Measurements from ENCODE around the gene UBE2R2. TPM values are rescaled to one million over a fixed set of nuclear protein-coding genes. Genes with fewer than 3 reads are reported as not detected.

The UBE2R2 gene
- total and polyA plus RNA-seq, 10 of the 15 experiments (the other 5 are each of a cell fraction or from before 2014, with no cell fraction given), result 7.2 to 32.8 (median 17.2) TPM

DNA sequence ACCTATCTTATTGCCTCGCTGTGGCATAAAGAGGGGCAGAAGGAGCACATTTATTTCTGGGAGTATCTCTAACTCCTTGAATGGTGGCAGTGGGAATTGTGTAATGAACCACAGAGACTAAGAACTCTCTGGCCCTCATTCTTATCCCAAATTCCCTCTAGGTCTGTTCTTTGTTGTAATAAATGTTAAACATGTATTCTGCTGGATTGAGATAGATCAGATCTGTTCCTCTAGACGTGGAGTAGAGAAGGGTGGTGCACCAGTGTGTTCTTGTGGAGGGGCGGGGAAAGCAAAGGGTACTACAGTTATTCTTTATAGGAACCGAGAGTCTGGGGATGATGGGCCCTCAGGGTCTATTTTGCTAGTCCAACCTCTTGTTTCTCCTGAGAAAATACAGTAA is 90.4 kb downstream of the UBE2R2 start:
- peaks cover 0 to 11% of the 10 kb centered on the region in 2 experiments for H3K36me3 ChIP-seq (ENCODE audit: control insufficient read depth in 2 of 2, insufficient read depth in 2 of 2, low read length in 1 of 2)

DNA sequence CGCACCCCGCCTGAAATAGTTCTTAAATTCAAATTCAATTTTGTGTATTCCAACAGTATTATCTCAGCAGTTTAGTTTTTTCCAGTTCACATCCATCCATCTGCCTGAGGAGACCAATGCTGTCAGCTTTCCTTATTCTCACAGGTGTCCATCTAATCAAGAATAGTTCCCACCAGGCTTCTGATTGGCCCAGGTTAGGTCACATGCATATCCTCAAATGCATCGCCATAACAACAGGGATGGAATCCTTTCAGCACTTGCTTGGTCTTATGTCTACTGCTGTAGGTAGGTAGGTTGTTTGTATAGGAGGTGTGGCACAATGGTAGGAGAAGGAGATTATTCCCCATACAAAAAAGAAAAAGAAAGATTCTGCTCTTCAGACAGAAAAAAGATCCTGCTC is 91.2 kb downstream of the UBE2R2 start:
- Histone ChIP-seq H3K27ac (ENCODE audit: control insufficient read depth, insufficient read depth) (no peak overlapping the region), H3K27me3 (replicated peaks in 1 of 2; ENCODE audit: control insufficient read depth in 2 of 2, insufficient read depth in 2 of 2, low read length in 1 of 2) (no peaks in the 10 kb centered on the region), H2AFZ (ENCODE audit: control insufficient read depth, low read depth, low read length) (no peak overlapping the region), H4K20me1 (ENCODE audit: control insufficient read depth, insufficient read depth) (no peaks in the 10 kb centered on the region; the same call in 1 of the 2 replicates), H3K36me3 (ENCODE audit: control insufficient read depth in 2 of 2, insufficient read depth in 2 of 2, low read length in 1 of 2) (peaks cover 0 to 10% of the 10 kb centered on the region in 2 experiments), H3K9ac (ENCODE audit: control insufficient read depth, insufficient read depth, low read length) (no peak overlapping the region), H3K4me1 (ENCODE audit: control insufficient read depth, insufficient read depth, low read length) (no peaks in the 10 kb centered on the region), H3K4me2 (ENCODE audit: control insufficient read depth, insufficient read depth) (no peak overlapping the region), H3K4me3 (no peak overlapping the region), H3K9me3 (replicated peaks; ENCODE audit: control insufficient read depth, insufficient read depth, low read length) (no peaks in the 10 kb centered on the region), H3K79me2 (ENCODE audit: control insufficient read depth, insufficient read depth, low read length) (peaks cover 2% of the 10 kb centered on the region; the same call in 1 of the 2 replicates)
- WGBS (ENCODE audit: insufficient coverage, insufficient replicate concordance, low lambda C conversion rate, missing lambda C conversion rate), result 95% methylated on average over 3 of the region's 3 CpGs
- DNase-seq (ENCODE audit: low read depth, low spot score) (no peak), FAIRE-seq (no peak), ATAC-seq (no peak)
- in situ Hi-C loops (cut with MboI), result no loop called here
- ChIA-PET POLR2A (no interaction called here), CTCF (interaction anchor here (0.6 to 1.0 kb wide), 2 partner anchors 12 to 343 kb away, joined by 3 read pairs; no protein-coding TSS in a partner anchor), SMC1A (ENCODE audit: uncharacterized antibody, unreplicated experiment) (interaction anchor here (2.0 kb wide), 1 partner anchor 18 kb away, joined by 4 read pairs; no protein-coding TSS in a partner anchor), RAD21 (ENCODE audit: unreplicated experiment) (no interaction called here)
- BruUV-seq (replicated peaks), result no TSS peak
- TF ChIP-seq POLR2AphosphoS5 (IDR thresholded peaks at IDR 0.05; ENCODE audit: low read length), result no peak
- 0 out of 2 replicates have a peak, but pooled peaks have one; percentile 34 for TF ChIP-seq NFYB (IDR thresholded peaks at IDR 0.05; ENCODE audit: insufficient read depth, low read depth, low read length)
- intact Hi-C loops (cut with micrococcal nuclease; ENCODE audit: unreplicated experiment), result no loop called here

More for the DNA sequence above, 90.4 kb downstream of the UBE2R2 start:
- Histone ChIP-seq H3K79me2 (ENCODE audit: control insufficient read depth, insufficient read depth, low read length) (peaks cover 2% of the 10 kb centered on the region; the same call in 1 of the 2 replicates), H3K9me3 (replicated peaks; ENCODE audit: control insufficient read depth, insufficient read depth, low read length) (no peaks in the 10 kb centered on the region), H3K9ac (ENCODE audit: control insufficient read depth, insufficient read depth, low read length) (no peak overlapping the region), H2AFZ (ENCODE audit: control insufficient read depth, low read depth, low read length) (no peak overlapping the region), H3K4me1 (ENCODE audit: control insufficient read depth, insufficient read depth, low read length) (no peaks in the 10 kb centered on the region), H3K4me2 (ENCODE audit: control insufficient read depth, insufficient read depth) (no peak overlapping the region), H3K27ac (ENCODE audit: control insufficient read depth, insufficient read depth) (no peak overlapping the region), H4K20me1 (ENCODE audit: control insufficient read depth, insufficient read depth) (no peaks in the 10 kb centered on the region; the same call in 1 of the 2 replicates), H3K27me3 (replicated peaks in 1 of 2; ENCODE audit: control insufficient read depth in 2 of 2, insufficient read depth in 2 of 2, low read length in 1 of 2) (no peaks in the 10 kb centered on the region), H3K4me3 (no peak overlapping the region)
- 92% methylated on average over 4 of the region's 4 CpGs for WGBS (ENCODE audit: insufficient coverage, insufficient replicate concordance, low lambda C conversion rate, missing lambda C conversion rate)
- RAD21 ChIA-PET (ENCODE audit: unreplicated experiment), result no interaction called here
- POLR2A ChIA-PET, result interaction anchor here (0.6 kb wide), 1 partner anchor 31 kb away, joined by 4 read pairs; no protein-coding TSS in a partner anchor
- intact Hi-C loops (cut with micrococcal nuclease; ENCODE audit: unreplicated experiment) (no loop called here), in situ Hi-C loops (cut with MboI) (no loop called here)
- CTCF ChIA-PET, result interaction anchor here (0.6 to 1.1 kb wide), 4 partner anchors 13 to 344 kb away, joined by 3 read pairs; no protein-coding TSS in a partner anchor
- DNase-seq (ENCODE audit: low read depth, low spot score) (no peak), ATAC-seq (no peak), FAIRE-seq (no peak)
- TF ChIP-seq LARP7 (IDR thresholded peaks at IDR 0.05), result no peak
- no peak for TF ChIP-seq CBX5 (IDR thresholded peaks at IDR 0.05; ENCODE audit: low read depth)
- TF ChIP-seq RB1 (IDR thresholded peaks at IDR 0.05; ENCODE audit: borderline replicate concordance), result no peak
- no peak for TF ChIP-seq ATF7 (IDR thresholded peaks at IDR 0.05; ENCODE audit: low read depth)
- TF ChIP-seq RAD51 (IDR thresholded peaks at IDR 0.05), result no peak
- no peak for TF ChIP-seq POLR2A (IDR thresholded peaks at IDR 0.05; ENCODE audit: low read depth, low read length)
- TF ChIP-seq HDAC6 (IDR thresholded peaks at IDR 0.05; ENCODE audit: unreplicated experiment), result no peak
- no peak for TF ChIP-seq TCF7 (IDR thresholded peaks at IDR 0.05; ENCODE audit: borderline replicate concordance)
- TF ChIP-seq NFXL1 (IDR thresholded peaks at IDR 0.05; ENCODE audit: borderline replicate concordance), result no peak
- TF ChIP-seq MEF2B (IDR thresholded peaks at IDR 0.05; ENCODE audit: partially characterized antibody, poor library complexity, severe bottlenecking), result no peak
- no peak for TF ChIP-seq BCL11A (IDR thresholded peaks at IDR 0.05; ENCODE audit: low read depth, low read length)
- SMC1A ChIA-PET (ENCODE audit: uncharacterized antibody, unreplicated experiment), result interaction anchor here (2.0 kb wide), 1 partner anchor 18 kb away, joined by 4 read pairs; no protein-coding TSS in a partner anchor
- no TSS peak for BruUV-seq (replicated peaks)

Data from GM12878 (cell line).